Activated B cell treated with CpG ODN at 0.5 μM for 24 hours (primary cell): Measurements from ENCODE around the gene IL36A. TPM values are rescaled to one million over a fixed set of nuclear protein-coding genes. Genes with fewer than 3 reads are reported as not detected.

Source experiments
- ATAC-seq: fragments of 200-7000 bp; cut with Tn5 transposase; one replicate; pipeline ENCODE4 v1.10.0; 2021; ENCODE audit warnings: low read depth, mild to moderate bottlenecking, moderate library complexity
- CTCF ChIA-PET: fragments of 350-600 bp; sonication (Branson Sonifier 250); formaldehyde crosslinking; loops from one replicate; lab custom pipeline; 2021; ENCODE audit warnings: antibody characterized with exemption; lab: Charles Lee
- POLR2A ChIA-PET: fragments of 350-600 bp; sonication (Branson Sonifier 250); formaldehyde crosslinking; loops from one replicate; lab custom pipeline; 2021; ENCODE audit warnings: antibody characterized with exemption; lab: Charles Lee
- DNase-seq: peaks from one replicate; pipeline ENCODE4 v3.0.0; 2022
- H3K27ac Mint-ChIP-seq: one replicate; pipeline ENCODE4 v1.8.0; 2020; ENCODE audit warnings: mixed read lengths
- H3K27me3 Mint-ChIP-seq: one replicate; pipeline ENCODE4 v1.8.0; 2021; ENCODE audit warnings: mixed read lengths
- H3K36me3 Mint-ChIP-seq: one replicate; pipeline ENCODE4 v1.8.0; 2021; ENCODE audit warnings: low read depth, mixed read lengths
- H3K4me1 Mint-ChIP-seq: one replicate; pipeline ENCODE4 v1.8.0; 2021; ENCODE audit warnings: mixed read lengths
- H3K4me3 Mint-ChIP-seq: one replicate; pipeline ENCODE4 v1.8.0; 2020; ENCODE audit warnings: mild to moderate bottlenecking, mixed read lengths
- H3K9me3 Mint-ChIP-seq: one replicate; pipeline ENCODE4 v1.8.0; 2020; ENCODE audit warnings: mixed read lengths
- CTCF ChIP-seq: fragments of 200-600 bp; IDR thresholded peaks from one replicate; pipeline ENCODE4 v1.8.0; 2022; ENCODE audit warnings: antibody characterized with exemption, mild to moderate bottlenecking
- intact Hi-C: fragments of 100-400 bp; cut with micrococcal nuclease; formaldehyde crosslinking; loops from one replicate; pipeline ENCODE4 v1.15.1; 2024
- total RNA-seq: library from RNA; stranded (reverse); gene quantifications from 2 replicates; pipeline ENCODE4 v1.2.3, GENCODE V29; 2022

Gene IL36A
- total RNA-seq, 1 donor from 2014 or later, result not detected

DNA sequence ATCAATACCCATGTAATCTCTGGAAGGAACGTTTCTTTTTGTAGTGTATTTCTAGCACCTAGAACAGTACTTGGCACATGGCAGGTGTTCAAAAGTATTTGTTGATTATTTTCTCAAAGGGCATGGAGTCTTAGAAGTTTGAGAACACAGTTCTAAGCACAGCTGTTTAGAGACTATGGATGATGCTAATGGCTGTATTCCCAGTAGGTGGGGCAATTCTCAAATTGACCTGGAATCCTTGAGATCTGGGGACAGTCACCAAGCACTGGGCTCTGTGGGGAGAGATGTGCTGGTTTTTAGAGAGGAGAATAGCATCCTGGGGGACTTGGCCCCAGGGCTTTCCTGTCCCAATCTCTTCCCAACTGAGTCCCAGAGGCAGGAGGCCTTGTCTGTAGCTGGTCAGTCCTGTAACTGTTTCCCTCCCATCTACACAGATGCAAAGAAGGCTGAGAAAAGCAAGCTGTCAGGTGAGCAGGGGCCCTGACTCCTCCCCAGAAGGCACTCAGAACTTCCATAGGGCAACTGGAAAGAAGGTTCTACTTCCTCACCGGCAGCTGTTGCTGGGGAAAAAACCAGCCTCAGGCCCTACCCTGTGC is 44.9 kb upstream of the IL36A start:
- H3K27ac Mint-ChIP-seq, result no peak overlapping the region
- intact Hi-C loops, result no loop called here
- no peaks in the 10 kb centered on the region for H3K9me3 Mint-ChIP-seq
- ATAC-seq (no peak), DNase-seq (no peak)
- ChIA-PET POLR2A (no interaction called here), CTCF (interaction anchor here (1.0 to 3.8 kb wide), 4 partner anchors 14 to 233 kb away, joined by 3 to 22 read pairs (median 14); no protein-coding TSS in a partner anchor)
- no peak for TF ChIP-seq CTCF
- H3K27me3 Mint-ChIP-seq, result no peaks in the 10 kb centered on the region
- no peak overlapping the region for H3K4me3 Mint-ChIP-seq
- no peaks in the 10 kb centered on the region for H3K36me3 Mint-ChIP-seq
- H3K4me1 Mint-ChIP-seq, result no peaks in the 10 kb centered on the region

- CTCF ChIA-PET, result interaction anchor here (1.0 to 3.8 kb wide), 2 partner anchors 15 to 16 kb away, joined by 3 to 19 read pairs; no protein-coding TSS in a partner anchor
- no peak overlapping the region for H3K27ac Mint-ChIP-seq
- no peaks in the 10 kb centered on the region for H3K27me3 Mint-ChIP-seq
- ATAC-seq, result no peak
- intact Hi-C loops, result no loop called here
- no peaks in the 10 kb centered on the region for H3K4me1 Mint-ChIP-seq
- DNase-seq, result no peak
- no peaks in the 10 kb centered on the region for H3K36me3 Mint-ChIP-seq
- TF ChIP-seq CTCF, result no peak
- POLR2A ChIA-PET, result no interaction called here
- no peak overlapping the region for H3K4me3 Mint-ChIP-seq
- no peaks in the 10 kb centered on the region for H3K9me3 Mint-ChIP-seq
Observed at GRCh38 chr2:112962308-112963175, 42.7 kb upstream of the IL36A start.

GRCh38 chr2:112967023-112967422 is 38.2 kb upstream of the IL36A start:
- Mint-ChIP-seq H3K4me3 (no peak overlapping the region), H3K4me1 (no peaks in the 10 kb centered on the region), H3K27me3 (no peaks in the 10 kb centered on the region), H3K36me3 (no peaks in the 10 kb centered on the region), H3K27ac (no peak overlapping the region), H3K9me3 (no peaks in the 10 kb centered on the region)
- intact Hi-C loops, result no loop called here
- no peak for DNase-seq
- no peak for TF ChIP-seq CTCF
- ChIA-PET POLR2A (no interaction called here), CTCF (no interaction called here)
- no peak for ATAC-seq

DNA sequence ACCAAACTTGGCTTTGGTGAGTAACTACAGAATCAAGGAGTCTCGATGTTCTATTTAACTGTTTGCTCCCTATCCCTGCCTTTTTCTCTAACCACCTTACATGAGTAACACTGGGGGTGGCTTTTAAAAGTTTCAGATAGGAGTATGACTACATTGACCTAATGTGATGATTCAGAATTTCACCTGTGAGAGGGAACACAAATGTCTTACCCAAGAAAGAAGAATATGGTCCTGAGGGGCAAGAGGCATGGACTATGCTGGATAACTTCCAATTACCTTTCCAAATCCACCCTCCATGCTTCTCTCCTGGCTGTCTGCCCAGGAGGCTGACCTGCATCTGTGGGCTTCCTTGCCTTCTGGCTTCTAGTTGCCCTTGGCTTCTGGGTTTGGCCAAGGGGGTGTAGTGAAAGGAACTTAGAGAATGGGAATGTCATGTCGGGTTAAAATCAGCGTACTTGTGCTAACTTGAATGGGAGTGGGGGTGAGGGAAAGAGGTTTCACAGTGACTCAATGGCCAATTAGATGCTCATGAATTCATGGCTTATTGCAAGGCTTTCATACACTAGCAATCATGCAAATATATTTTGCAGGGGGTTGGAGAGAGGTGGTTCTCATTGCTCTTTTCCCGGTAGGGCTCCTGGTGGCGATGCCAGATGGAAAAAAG is 32.7 kb upstream of the IL36A start:
- Mint-ChIP-seq H3K4me3 (no peak overlapping the region), H3K27ac (no peak overlapping the region), H3K27me3 (peaks cover 17% of the 10 kb centered on the region), H3K36me3 (no peaks in the 10 kb centered on the region), H3K9me3 (no peaks in the 10 kb centered on the region), H3K4me1 (no peaks in the 10 kb centered on the region)
- DNase-seq, result no peak
- no peak for ATAC-seq
- intact Hi-C loops, result no loop called here
- ChIA-PET CTCF (no interaction called here), POLR2A (no interaction called here)
- TF ChIP-seq CTCF, result no peak

GRCh38 chr2:112973156-112973555 is 32.1 kb upstream of the IL36A start:
- Mint-ChIP-seq H3K27me3 (peaks cover 17% of the 10 kb centered on the region), H3K36me3 (no peaks in the 10 kb centered on the region), H3K27ac (no peak overlapping the region), H3K4me3 (no peak overlapping the region), H3K4me1 (no peaks in the 10 kb centered on the region), H3K9me3 (no peaks in the 10 kb centered on the region)
- intact Hi-C loops, result no loop called here
- TF ChIP-seq CTCF, result no peak
- POLR2A ChIA-PET, result no interaction called here
- CTCF ChIA-PET, result no interaction called here
- no peak for ATAC-seq
- no peak for DNase-seq
